Small intestine (tissue), 7 donors: Measurements from ENCODE around the gene VAMP4. TPM values are rescaled to one million over a fixed set of nuclear protein-coding genes. Genes with fewer than 3 reads are reported as not detected.

Source experiments
- DNase-seq, 2 donors: peaks; one replicate each; pipeline versions ENCODE4 v3.0.0 to v3.0.0-alpha.2; 2013
- FAIRE-seq: peaks from 2 replicates; lab custom pipeline; 2012; peaks lifted over from hg19 to GRCh38; lab: Jason Lieb, UNC
- H3K27ac ChIP-seq, 3 donors: one replicate each; pipeline ENCODE4 v1.5.1; 2013; ENCODE audit warnings: low read length in 2 of 3, mild to moderate bottlenecking in 2 of 3, control low read depth in 1 of 3, inconsistent platforms in 1 of 3, low read depth in 1 of 3, moderate library complexity in 1 of 3
- H3K27me3 ChIP-seq, 3 donors: one replicate each; pipeline ENCODE4 v1.6.1; 2013; ENCODE audit warnings: low read length in 3 of 3, inconsistent platforms in 1 of 3; ENCODE audit not compliant: control insufficient read depth in 3 of 3, insufficient read depth in 3 of 3
- H3K36me3 ChIP-seq, 3 donors: one replicate each; pipeline ENCODE4 v1.6.1; 2013; ENCODE audit warnings: low read length in 3 of 3, inconsistent platforms in 1 of 3, low read depth in 1 of 3, mild to moderate bottlenecking in 1 of 3, moderate library complexity in 1 of 3; ENCODE audit not compliant: control insufficient read depth in 3 of 3, insufficient read depth in 2 of 3
- H3K4me1 ChIP-seq, 3 donors: one replicate each; pipeline ENCODE4 v1.6.1; 2013; ENCODE audit warnings: low read length in 2 of 3, inconsistent platforms in 1 of 3, low read depth in 1 of 3, mild to moderate bottlenecking in 1 of 3, moderate library complexity in 1 of 3; ENCODE audit not compliant: control insufficient read depth in 3 of 3, insufficient read depth in 2 of 3
- H3K4me3 ChIP-seq, 3 donors: one replicate each; pipeline ENCODE4 v1.5.1; 2013; ENCODE audit warnings: low read length in 3 of 3, control low read depth in 1 of 3, inconsistent platforms in 1 of 3, low read depth in 1 of 3, mild to moderate bottlenecking in 1 of 3, moderate library complexity in 1 of 3
- H3K9me3 ChIP-seq, 2 donors: one replicate each; pipeline ENCODE4 v1.6.1; 2013; ENCODE audit warnings: low read depth in 1 of 2, low read length in 1 of 2; ENCODE audit not compliant: control insufficient read depth in 2 of 2, insufficient read depth in 1 of 2
- WGBS, 3 donors: extraction: QIAGEN DNeasy Blood & Tissue Kit; methylation state at CpG; one replicate each; pipeline ENCODE4 v1.1.7; 2013; 5-methylcytosine and 5-hydroxymethylcytosine counted together
- polyA plus RNA-seq, 4 donors: library from polyadenylated mRNA; stranded (reverse) in 3 of 4; unstranded in 1 of 4; fragments of 200-250 nt in 3 of 4; fragments of 120-200 nt in 1 of 4; gene quantifications; one replicate each; pipeline versions ENCODE4 v1.2.1 to v1.2.3, GENCODE V29; 2013
- donor health status: healthy with polysubstance abuse.
- donor health status: control.
- donor health status: control.
- donor health status: Bipolar disorder and iron deficiency.
- donor health status: healthy.

The VAMP4 gene
- polyA plus RNA-seq, 4 donors, result 5.2 to 9.7 (median 8.1) TPM

DNA sequence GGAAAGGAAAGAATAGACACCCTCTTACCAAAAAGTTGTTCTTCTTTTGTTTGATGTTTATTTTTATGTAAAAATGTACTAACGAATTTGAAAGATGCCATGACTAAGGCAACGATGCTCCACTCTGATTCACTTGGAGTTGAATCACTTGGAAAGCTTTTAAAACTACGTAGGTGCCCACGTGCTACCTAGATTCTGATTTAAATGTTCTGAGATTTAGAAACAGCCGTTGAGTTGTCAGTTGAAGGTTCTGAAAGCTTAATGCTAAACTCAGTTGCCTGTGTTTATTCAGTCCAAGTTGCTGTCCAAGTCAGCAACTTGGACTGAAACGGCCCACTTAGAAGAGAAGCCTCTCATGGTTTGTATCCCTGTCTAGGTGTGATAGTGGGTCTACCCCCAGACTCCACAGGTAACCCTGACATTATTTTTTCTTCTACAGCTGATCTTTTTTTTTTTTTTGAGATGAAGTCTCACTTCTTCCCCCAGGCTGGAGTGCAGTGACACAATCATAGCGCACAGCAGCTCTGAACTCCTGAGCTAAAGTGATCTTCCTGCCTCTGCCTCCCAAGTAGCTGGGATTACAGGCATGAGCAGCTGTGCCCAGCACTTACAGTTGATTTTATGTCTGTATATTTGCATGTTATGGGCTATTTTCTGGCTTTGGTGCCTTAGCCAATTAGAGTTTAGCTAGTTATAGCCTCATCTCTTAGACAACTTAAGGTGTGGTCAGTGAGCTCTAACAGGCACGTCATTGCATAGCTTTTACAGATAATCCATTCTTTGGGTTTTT lies 1.4 kb upstream of the VAMP4 start:
- Histone ChIP-seq H3K27me3 (no peaks in the 10 kb centered on the region), H3K9me3 (no peaks in the 10 kb centered on the region), H3K36me3 (no peaks in the 10 kb centered on the region), H3K27ac (peak overlapping the region in 2 of 3 donors; percentile 82 to 97), H3K4me3 (peak overlapping the region in 2 of 3 donors; percentile 92 to 97), H3K4me1 (peaks cover 0 to 12% (median 4%) of the 10 kb centered on the region in 3 donors)
- WGBS, 3 donors, result 36 to 49% (median 38%) methylated on average over 8 of the region's 8 CpGs
- FAIRE-seq, result no peak
- peak in 1 of 2 donors; percentile 22 for DNase-seq

GRCh38 chr1:171742577-171742922 lies 685 bp upstream of the VAMP4 start:
- Histone ChIP-seq H3K4me1 (peaks cover 0 to 12% (median 4%) of the 10 kb centered on the region in 3 donors), H3K36me3 (peaks cover 0 to 4% (median 2%) of the 10 kb centered on the region in 3 donors), H3K9me3 (no peaks in the 10 kb centered on the region), H3K4me3 (peak overlapping the region; percentile 80 to 97 (median 92)), H3K27ac (peak overlapping the region; percentile 92 to 99 (median 97)), H3K27me3 (no peaks in the 10 kb centered on the region)
- 0 to 1% (median 1%) methylated on average over 14 of the region's 14 CpGs for WGBS, 3 donors
- no peak for FAIRE-seq
- no peak for DNase-seq

DNA sequence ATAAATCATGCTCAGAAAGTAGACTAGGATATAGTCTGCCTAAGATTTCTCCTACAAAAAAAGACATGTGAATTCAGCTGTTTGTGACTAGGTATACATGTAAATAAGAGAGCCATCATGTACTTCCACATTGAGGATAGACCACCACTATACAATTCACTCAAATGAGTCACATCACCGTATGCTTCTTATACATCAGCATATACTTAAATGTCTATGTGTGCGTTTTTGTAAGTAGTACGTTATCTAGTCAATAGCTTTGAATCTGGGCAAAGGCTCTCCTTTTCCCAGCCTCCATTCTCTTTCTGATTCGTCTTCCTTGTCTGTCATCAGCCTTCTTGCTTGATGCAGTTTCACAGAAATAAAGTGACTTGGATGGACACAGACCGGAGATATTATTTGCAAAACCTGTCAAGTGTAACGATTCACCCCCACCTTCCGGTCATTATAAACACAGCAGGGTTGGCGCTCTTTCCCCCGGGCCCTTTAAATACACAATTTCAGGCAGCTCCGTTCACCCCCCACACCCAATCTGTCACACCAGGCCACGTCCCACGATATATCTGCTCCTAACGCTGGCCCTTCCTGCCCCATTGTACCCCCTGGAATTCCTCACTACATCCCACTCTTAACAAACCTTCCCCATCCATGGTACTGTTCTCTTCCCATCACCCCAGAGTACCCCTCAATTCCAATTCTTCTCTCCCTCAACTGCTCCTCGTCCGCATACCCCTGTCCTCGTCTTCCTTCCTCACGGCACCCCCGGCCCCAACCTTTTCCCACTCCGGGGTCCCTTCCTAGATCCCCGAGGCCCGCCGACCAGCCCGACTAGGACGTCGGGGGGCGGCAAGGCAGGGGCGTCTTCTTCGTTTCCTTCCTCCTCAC lies 636 bp downstream of the VAMP4 start:
- no peak for FAIRE-seq
- peak; percentile 42 to 67 for DNase-seq
- no peaks in the 10 kb centered on the region for H3K9me3 ChIP-seq
- no peaks in the 10 kb centered on the region for H3K27me3 ChIP-seq
- peak overlapping the region; percentile 92 to 99 (median 97) for H3K27ac ChIP-seq
- H3K36me3 ChIP-seq, result peaks cover 1 to 8% (median 2%) of the 10 kb centered on the region in 3 donors
- H3K4me3 ChIP-seq, result peak overlapping the region; percentile 80 to 97 (median 92)
- peaks cover 0 to 12% (median 4%) of the 10 kb centered on the region in 3 donors for H3K4me1 ChIP-seq
- WGBS, 3 donors, result 1% methylated on average over 28 of the region's 28 CpGs

DNA sequence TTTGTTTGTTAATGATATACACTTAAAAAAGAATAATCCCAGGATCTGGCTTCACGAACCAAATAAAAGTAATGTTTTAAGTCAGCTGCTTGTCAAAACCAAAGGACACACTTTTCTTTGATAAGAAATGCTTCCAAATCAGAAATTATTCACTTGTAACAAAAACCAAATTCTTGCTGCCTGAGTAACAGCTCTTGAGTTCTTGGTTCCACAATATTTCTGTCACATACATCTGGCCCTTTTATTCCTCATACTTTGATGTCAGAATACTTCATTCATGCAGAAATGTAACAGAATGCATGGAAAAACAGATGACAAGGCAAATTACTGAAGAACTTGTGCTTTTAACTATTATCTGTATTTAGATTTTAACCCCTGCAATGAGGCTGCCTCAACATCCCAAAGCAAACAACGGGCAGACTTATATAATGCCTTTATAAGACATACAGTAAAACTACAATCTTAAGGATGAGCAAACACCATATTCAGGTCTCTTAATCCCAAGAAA lies 1.5 kb downstream of the VAMP4 start:
- Histone ChIP-seq H3K36me3 (peaks cover 2 to 14% (median 3%) of the 10 kb centered on the region in 3 donors), H3K27ac (no peak overlapping the region), H3K4me1 (peaks cover 0 to 12% (median 4%) of the 10 kb centered on the region in 3 donors), H3K4me3 (no peak overlapping the region), H3K27me3 (no peaks in the 10 kb centered on the region), H3K9me3 (no peaks in the 10 kb centered on the region)
- FAIRE-seq (no peak), DNase-seq (no peak)
- WGBS, 3 donors, result 78 to 87% (median 86%) methylated on average over 2 of the region's 2 CpGs

- no peak overlapping the region for H3K4me3 ChIP-seq
- DNase-seq (no peak), FAIRE-seq (no peak)
- no peaks in the 10 kb centered on the region for H3K27me3 ChIP-seq
- WGBS, 3 donors, result 75 to 95% (median 78%) methylated on average over 2 of the region's 2 CpGs
- H3K9me3 ChIP-seq, result no peaks in the 10 kb centered on the region
- peaks cover 2 to 14% (median 3%) of the 10 kb centered on the region in 3 donors for H3K36me3 ChIP-seq
- no peak overlapping the region for H3K27ac ChIP-seq
- peaks cover 0 to 12% (median 4%) of the 10 kb centered on the region in 3 donors for H3K4me1 ChIP-seq
These were observed 2.2 kb downstream of the VAMP4 start for GRCh38 chr1:171739656-171740055.

DNA sequence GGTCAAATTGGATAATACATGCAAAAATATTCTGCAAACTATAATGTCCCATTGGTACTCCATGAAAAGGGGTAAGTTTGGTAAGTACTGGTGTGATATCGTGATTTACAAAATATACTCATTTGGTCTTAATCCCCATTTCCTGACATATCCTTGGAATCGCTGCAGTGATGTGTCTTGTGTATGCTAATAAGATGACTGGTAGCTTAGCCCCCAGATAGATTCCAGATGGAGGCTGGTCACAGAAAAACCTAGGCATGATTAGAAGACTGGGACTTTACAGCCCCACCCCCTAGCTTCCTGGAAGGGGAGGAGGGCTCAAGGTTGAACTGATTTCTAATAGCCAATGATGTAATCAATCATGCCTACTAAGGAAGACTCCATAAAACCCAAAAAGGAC lies 3.0 kb downstream of the VAMP4 start:
- Histone ChIP-seq H3K9me3 (no peaks in the 10 kb centered on the region), H3K4me3 (no peak overlapping the region), H3K4me1 (peaks cover 0 to 12% (median 4%) of the 10 kb centered on the region in 3 donors), H3K27me3 (no peaks in the 10 kb centered on the region), H3K27ac (peak overlapping the region in 1 of 3 donors; percentile 11), H3K36me3 (peaks cover 2 to 14% (median 3%) of the 10 kb centered on the region in 3 donors)
- DNase-seq, result no peak
- 77 to 96% (median 92%) methylated on average over 2 of the region's 2 CpGs for WGBS, 3 donors
- no peak for FAIRE-seq

GRCh38 chr1:171736196-171736595 lies 5.7 kb downstream of the VAMP4 start:
- no peaks in the 10 kb centered on the region for H3K9me3 ChIP-seq
- DNase-seq (no peak), FAIRE-seq (no peak)
- WGBS, 3 donors, result 88 to 98% (median 95%) methylated on average over 2 of the region's 2 CpGs
- H3K4me1 ChIP-seq, result peaks cover 0 to 4% (median 0%) of the 10 kb centered on the region in 3 donors
- H3K27me3 ChIP-seq, result no peaks in the 10 kb centered on the region
- no peak overlapping the region for H3K4me3 ChIP-seq
- no peak overlapping the region for H3K27ac ChIP-seq
- peaks cover 2 to 17% (median 3%) of the 10 kb centered on the region in 3 donors for H3K36me3 ChIP-seq

DNA sequence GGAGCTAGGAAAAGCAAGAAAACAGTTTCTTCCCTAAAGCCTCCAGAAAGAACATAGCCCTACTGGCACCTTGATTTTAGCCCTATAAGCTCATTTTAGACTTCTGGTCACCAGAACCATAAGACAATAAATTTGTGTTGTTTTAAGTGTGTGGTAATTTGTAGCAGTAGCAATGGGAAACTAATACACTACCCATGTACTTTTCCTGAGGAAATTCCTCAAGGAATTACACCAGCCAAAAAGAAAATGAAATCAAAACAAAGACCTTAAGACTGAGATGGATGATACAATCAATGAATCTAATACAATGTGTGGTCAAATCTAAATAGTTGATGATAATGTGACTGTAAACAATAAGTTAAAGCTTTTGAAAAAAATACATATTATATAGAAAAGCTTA lies 11.8 kb downstream of the VAMP4 start:
- FAIRE-seq (no peak), DNase-seq (no peak)
- Histone ChIP-seq H3K36me3 (peaks cover 0 to 7% (median 2%) of the 10 kb centered on the region in 3 donors), H3K4me3 (no peak overlapping the region), H3K4me1 (no peaks in the 10 kb centered on the region), H3K27ac (no peak overlapping the region), H3K27me3 (no peaks in the 10 kb centered on the region), H3K9me3 (peaks cover 0 to 4% of the 10 kb centered on the region in 2 donors)
